GM15510 (cell line): Measurements from ENCODE around the gene MYCBPAP.

ENCODE experiments used
- POLR2A ChIP-seq: IDR thresholded peaks from 3 replicates; pipeline ENCODE4 v1.6.1; 2011; ENCODE audit warnings: borderline replicate concordance; ENCODE audit not compliant: insufficient read length; ENCODE audit errors: extremely low read depth

Gene MYCBPAP

DNA sequence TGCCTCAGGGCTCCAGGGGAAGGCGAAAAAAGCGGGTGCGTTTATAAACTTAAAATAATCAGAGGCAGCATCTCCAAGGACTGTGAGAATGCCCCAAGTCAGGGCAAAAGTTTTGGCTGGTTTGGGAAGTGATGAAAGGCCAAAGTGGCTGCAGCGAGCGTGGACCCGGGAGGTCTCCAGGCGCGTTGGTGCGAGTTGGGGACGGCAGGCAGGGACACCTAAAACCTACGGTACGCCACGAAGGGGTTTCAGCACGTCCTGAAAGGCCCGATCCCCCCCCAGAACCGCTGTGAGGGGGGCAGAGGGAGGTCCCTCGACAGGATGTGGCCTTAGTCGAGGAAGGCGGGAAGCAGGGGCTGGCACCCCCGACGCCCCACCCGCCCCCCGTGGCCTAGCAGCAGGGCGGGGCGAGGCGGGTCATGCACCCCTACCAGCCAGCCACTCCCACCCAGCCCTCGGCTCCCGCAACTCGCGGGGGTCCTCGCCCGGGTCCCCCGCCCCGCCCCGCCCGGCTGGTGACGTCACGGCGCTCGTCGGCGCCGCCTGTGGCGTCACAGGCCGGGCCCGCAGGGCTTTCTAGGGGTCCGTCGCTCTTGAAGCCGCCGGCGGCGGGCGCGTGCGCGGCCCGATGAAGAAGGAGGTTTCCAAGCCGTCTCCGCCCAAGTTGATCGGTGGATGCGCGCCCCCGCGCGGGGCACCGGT lies at the start of gene MYCBPAP:
MYCBPAP (plus strand) TSS at position 569 of the 702 bp plus-strand sequence. CDS start 236 bp downstream, outside the sequence.
- TF ChIP-seq POLR2A = peak; percentile 50

DNA sequence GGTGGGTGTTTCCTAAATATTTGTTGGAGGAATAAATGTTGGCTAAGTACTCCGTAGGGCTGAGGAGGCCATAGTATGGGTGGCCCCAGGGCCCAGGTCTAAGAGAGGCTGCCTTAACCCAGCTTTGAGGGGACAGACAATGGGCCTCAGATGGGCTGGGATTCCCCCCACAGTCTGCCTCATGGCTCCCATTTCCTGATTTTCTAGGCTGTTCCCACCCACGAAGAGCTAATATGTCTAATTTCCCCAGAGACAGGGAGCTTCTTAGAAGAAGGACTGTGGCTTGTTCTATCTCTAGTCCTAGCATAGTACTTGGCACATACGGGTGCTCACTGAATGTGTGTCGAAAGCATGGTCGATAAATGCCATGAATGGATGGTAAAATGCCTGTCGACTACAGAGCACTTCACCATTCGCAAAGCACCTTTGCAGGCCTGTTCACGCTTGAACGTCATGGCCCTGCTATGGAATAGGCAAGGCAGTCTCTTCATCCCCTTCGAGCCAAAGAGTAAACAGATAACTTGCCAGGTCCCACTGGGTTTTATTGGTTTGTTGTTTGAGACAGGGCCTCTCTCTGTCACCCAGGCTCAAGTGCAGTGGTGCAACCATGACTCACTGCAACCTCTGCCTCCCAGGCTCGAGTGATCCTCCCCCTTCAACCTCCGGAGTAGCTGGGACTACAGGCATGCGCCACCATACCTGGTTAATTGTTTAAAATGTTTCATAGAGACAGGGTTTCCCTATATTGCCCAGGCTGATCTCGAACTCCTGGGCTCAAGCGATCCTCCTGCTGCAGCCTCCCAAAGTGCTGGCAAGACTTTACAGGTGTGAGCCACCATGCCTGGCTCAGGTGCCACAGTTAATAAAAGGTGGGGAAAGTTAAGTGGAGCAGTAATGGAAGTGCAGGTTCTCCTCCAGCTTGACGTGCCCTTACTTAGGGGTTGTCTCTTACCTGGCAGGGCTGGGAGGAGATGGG lies 49.2 kb upstream of the MYCBPAP start:
- no peak for TF ChIP-seq POLR2A

DNA sequence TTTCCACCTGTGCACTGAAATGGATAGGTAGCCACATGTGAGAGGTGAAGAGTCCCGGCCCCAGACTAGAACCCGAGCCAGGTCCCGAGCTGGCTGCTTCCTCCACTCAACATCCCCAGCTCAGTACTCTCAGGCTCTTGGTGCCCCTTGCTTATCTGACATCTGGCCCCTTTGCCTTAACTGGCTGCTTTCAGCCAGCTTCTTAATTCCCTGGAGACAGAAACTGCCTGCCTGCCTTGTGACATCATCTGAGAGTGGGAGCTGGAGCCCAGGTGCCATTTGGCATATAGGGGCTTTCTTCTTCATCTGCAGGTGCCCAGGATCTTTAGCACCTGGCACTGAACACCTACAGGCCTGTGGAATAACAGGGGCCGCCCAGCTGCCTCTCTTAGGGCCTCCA lies 48.5 kb upstream of the MYCBPAP start:
- no peak for TF ChIP-seq POLR2A

GRCh38 chr17:50460831-50461526 lies 47.3 kb upstream of the MYCBPAP start:
- no peak for TF ChIP-seq POLR2A

DNA sequence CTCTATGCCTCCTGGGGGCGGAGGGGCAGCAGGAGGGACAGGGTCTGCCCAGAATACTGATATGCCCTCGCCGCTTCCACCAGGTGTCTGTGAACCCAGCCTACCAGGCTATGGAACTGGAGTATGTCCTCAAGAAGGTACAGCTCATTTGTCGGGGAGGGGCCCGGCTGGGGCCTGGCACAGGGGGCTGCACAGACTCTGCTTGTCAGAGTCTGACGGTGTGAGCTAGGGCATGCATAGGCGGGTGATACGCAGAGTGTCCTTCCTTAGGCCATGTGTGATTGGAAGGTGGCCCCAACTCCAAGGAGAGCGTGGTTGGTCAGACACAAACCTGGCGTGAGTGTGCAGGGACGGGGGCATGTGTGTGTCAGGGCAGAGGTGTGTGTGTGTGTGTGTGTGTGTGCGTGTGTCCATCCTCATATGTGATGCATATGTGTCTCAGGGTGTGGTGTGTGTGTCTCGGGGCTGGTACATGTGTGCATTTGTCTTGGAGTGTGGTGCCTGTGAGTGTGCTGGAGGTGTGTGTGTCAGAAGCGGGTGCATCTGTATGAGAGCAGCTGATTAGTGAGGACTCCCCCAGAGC lies 46.6 kb upstream of the MYCBPAP start:
- TF ChIP-seq POLR2A = no peak

- TF ChIP-seq POLR2A = no peak
Observed at GRCh38 chr17:50462446-50462845, 45.8 kb upstream of the MYCBPAP start.

DNA sequence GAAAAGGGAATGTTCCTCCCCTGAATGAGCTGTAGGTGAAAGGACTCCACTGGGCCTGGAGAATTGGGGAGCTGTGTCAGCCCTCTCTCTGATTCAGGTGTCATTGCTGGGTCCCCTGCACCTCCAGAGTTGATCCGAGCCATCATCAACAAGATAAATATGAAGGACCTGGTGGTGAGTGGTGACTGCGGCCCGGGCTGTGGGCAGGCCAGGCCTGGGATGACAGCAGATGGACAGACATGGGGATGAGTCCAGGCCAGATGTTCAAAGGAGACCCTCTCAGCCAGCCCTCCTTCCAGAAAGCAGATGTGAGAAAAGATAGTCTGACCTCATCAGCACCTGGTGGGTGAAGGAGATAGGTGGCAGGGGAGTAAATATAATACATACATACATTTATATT lies 44.1 kb upstream of the MYCBPAP start:
- TF ChIP-seq POLR2A = no peak

- TF ChIP-seq POLR2A = no peak
Observed at GRCh38 chr17:50464736-50465135, 43.5 kb upstream of the MYCBPAP start.

DNA sequence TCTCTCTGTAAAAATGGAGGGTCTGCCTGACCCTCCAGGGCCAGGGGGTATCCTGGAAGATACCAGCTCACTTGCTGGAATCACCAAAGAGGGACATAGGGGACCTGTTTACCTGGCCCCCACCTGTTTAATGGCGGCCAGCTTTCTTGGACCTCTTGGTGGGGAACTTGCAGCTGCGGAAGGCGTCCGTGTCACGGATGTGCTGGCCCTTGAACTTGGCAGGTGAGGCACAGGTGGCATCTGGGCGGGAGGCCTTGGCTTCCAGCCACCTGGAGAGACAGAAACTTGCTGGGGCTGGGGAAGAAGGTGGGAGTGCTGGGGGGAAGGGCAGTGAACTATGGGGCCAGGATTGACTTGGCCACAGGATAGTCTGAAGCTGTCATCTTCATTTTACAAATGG lies 43.1 kb upstream of the MYCBPAP start:
- no peak for TF ChIP-seq POLR2A

DNA sequence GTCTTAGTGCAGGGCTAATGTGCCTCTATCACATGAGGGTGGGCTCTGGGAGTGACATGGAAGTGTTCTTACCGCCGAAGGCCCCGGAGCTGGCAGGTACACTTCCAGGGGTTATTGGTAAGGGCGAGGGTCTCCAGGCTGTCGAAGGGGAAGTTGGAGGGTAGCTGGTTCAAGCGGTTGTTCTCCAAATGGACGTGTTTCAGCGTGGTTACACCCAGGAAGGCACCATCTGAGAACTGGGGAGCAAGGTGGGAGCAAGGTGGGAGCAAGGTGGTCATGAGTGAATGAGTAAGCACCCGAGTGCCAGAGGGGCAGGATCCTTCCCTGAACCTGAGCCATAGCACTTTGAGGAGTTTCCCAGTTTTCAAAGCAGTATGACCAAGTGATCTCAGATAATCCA lies 42.6 kb upstream of the MYCBPAP start:
- no peak for TF ChIP-seq POLR2A

DNA sequence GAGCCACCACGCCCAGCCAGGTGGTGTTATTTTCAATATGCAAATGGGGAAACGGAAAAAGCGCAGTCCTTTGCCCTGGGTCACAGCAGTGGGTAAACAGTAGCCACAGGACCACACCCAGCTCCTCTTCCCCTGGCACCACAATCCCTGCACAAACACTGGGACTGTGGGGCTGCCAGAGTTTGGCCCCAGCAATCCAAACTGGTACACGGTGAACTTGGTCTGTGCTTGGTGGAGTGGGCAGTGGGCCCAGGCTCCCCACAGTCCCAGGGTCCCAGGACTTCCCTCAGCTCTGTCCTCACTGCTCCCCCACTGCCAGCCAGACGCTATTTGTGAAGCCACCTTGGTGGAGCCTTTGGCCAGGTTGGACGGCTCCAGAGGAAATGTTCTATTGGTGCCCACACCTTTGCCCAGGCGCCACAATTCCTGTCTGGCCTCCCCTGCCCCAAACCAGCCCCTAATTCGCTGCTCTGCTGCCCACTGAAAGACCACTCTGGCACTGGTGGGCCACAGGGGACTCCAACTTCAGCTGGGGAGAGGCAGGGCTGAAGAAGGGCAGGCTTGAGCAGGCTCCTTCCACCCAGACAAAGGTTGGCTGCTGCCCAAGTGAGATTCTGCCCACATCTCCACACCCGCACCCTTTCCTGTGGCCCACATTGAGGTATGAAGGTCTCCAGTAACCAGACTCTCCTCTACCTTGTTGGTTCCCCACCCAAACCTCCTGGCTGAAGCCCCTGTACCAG lies 41.7 kb upstream of the MYCBPAP start:
- no peak for TF ChIP-seq POLR2A

DNA sequence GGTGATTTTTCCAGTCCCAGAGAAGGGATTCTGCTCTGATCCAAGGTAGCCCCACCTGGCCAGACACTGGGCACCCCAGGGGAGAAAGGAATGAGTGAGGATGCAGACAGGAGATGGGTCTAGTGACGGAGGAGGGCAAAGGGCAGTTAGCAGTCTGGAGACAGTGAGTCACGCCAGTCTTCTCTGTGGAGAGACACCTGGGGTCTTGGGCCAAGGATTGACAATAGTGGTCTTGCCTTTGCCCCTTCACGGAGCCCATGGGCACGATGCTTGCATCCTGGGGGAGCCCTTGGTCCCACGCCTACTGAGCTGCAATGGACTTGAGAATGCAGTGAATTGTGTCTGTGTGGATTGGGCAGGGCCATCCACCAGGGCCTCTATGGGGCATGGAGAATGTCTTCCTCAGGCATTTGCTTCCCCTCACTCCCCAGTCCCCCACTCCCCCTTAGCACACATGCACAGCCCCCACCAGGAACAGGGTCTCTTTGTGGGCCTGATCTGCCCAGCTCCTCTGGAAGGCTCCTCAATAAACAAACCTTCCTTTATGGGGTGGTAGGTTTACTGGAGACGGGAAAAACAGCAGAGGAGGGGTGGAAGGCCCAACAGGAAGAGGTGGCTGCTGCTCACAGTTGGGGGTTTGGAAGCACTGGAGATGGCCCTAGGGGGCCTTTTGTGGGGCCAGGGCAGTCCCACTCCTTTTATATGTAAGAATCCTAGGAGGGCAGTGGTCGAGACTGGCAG lies 41.0 kb upstream of the MYCBPAP start:
- no peak for TF ChIP-seq POLR2A

DNA sequence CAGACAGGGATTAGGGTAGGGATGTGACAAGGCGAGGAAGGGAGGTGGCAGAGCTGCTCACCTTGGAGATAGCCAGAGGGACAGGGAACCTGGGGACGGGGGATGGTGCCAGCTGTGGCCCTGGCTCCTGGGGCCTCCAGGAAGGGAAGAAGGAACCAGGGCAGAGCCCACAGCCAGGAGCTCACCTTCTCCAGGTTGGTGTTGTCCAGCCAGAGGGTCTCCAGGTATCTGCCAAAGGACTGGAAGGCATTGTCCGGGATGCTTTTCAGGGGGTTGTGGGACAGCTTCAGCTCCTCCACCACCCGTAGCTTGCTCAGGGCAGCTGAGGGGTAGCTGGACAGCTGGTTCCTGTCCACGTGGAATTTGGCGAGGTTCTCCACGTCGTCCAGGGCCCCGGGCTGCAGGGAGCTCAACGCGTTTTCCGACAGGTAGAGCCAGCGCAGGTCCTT lies 40.4 kb upstream of the MYCBPAP start:
- TF ChIP-seq POLR2A = no peak
